Epithelial cell of proximal tubule (primary cell): ENCODE results near the gene COMMD3. TPM values are rescaled to one million over a fixed set of nuclear protein-coding genes. Genes with fewer than 3 reads are reported as not detected.
A peak's percentile ranks its signal among the peaks of the same experiment; 100 is the strongest.

Source experiments
- DNase-seq: peaks from one replicate; pipeline ENCODE4 v3.0.0-alpha.2; 2011; ENCODE audit warnings: low read depth
- H3K4me3 ChIP-seq: 2 replicates; pipeline ENCODE4 v1.5.1; 2011; ENCODE audit warnings: low read depth, mild to moderate bottlenecking, low read length
- CTCF ChIP-seq: conservative IDR thresholded peaks from 2 replicates; pipeline ENCODE4 v1.5.1; 2012; ENCODE audit warnings: low read depth, mild to moderate bottlenecking, low read length
- total RNA-seq: library from RNA; depleted of rRNA; stranded (reverse); fragments of >200 nt; gene quantifications from 2 replicates; pipeline ENCODE4 v1.2.3, GENCODE V29; 2015

The COMMD3 gene
- total RNA-seq: 41.7 and 43.8 TPM in 2 replicates

- no peak for DNase-seq
- TF ChIP-seq CTCF: no peak
- H3K4me3 ChIP-seq: peak within 1 kb of the TSS; percentile 71
These were observed at the start of gene COMMD3 for GRCh38 chr10:22316286-22317075. TSS of gene COMMD3 (plus strand) at chr10:22316388. CDS start at chr10:22316418, 30 bp downstream.

GRCh38 chr10:22268503-22268902, 47.7 kb upstream of the COMMD3 start:
- DNase-seq: no peak
- no peak for TF ChIP-seq CTCF
- no peak overlapping the region for H3K4me3 ChIP-seq

DNA sequence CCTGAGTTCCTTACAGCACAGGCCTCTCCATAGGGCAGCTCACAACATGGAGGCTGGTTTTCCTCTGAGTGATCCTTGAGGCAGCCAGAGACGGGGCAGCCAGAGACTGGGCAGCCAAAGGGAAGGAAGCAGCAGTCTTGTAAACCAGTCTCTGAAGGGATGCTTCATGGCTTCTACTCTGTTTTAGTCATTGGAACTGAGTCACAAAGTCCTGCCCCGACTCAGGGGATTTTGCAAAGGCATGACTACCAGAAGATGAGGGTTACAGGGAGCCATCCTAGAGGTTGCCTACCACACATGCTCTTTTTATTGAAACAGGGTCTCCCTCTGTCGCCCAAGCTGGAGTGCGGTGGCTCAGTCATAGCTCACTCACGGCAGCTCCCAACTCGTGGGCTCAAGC, 44.4 kb upstream of the COMMD3 start:
- H3K4me3 ChIP-seq: no peak overlapping the region
- DNase-seq: no peak
- TF ChIP-seq CTCF: no peak

DNA sequence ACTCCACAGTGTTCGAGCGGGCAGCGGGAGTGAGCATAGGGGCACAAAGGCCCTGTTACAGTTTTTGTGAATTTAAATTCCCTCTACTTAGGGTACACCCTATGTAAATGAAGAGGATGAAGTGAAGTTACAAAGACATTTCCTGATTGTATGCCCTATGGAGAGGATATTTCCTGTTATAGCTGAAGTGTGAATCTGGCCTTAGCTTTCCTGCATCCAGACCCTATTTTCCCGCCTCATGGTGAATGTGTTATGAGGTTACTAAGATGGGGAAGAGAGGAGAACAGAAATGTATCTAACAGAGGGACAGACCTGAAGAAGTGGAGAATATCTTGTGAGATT, 37.8 kb upstream of the COMMD3 start:
- no peak for TF ChIP-seq CTCF
- H3K4me3 ChIP-seq: no peak overlapping the region
- no peak for DNase-seq

DNA sequence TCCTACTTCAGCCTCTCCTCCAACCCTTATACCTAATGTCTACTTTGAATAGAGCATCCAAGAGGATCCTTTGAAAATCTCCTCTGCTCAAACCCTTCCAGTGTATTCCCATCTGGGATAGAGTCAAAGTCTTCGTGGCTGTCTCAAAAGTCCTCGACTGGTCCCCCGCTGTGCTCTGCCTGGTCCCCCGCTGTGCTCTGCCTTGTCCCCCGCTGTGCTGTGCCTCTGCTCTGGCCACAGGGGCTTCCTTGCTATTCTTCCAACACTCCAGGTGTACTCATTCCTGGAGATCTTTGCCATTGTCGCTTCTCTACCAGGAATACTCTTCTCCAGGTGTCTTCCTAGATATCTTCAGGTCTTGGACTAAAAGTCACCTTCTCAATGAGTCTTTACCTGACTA, 36.1 kb upstream of the COMMD3 start:
- no peak for DNase-seq
- no peak for TF ChIP-seq CTCF
- no peak overlapping the region for H3K4me3 ChIP-seq

DNA sequence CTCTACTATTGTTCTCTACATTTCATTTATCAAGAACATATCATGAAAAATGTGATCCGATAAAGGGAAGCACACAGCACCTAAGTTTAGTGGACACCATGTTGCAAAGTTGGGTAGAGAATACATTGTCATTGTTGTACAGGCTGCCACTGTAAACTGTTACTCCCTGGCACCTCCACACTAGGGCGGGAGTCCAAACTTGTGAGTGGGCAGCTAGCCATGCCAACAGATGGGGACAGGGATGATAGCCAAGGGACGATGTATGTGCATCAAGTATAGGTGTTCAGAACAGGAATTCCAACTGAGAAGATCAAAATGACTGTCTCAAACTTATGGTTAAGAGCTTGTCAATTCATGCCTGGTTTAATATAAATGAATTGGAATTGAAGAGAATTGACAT, 31.1 kb upstream of the COMMD3 start:
- no peak overlapping the region for H3K4me3 ChIP-seq
- no peak for DNase-seq
- TF ChIP-seq CTCF: no peak
